SK-N-MC (cell line): ENCODE measurements around the gene OR1I1.

Experiments
- EZH2 ChIP-seq: fragments of 200-600 bp; sonication (generic); IDR thresholded peaks from one replicate; pipeline ENCODE4 v1.6.1; 2017; ENCODE audit warnings: antibody characterized with exemption
- FOXP2 ChIP-seq: optimal IDR thresholded peaks from 2 replicates; pipeline ENCODE3; 2011; ENCODE audit warnings: mild to moderate bottlenecking, moderate library complexity; ENCODE audit not compliant: insufficient read depth; ENCODE audit errors: extremely low read length, control extremely low read depth
- POLR2AphosphoS5 ChIP-seq: IDR thresholded peaks from 2 replicates; pipeline ENCODE4 v1.6.1; 2012; ENCODE audit warnings: mild to moderate bottlenecking, low read depth, low read length, borderline replicate concordance

GRCh38 chr19:15109768-15110417 is 27.9 kb downstream of the OR1I1 start:
- TF ChIP-seq FOXP2 = no peak
- no peak for TF ChIP-seq EZH2
- no peak for TF ChIP-seq POLR2AphosphoS5
